MM.1S (cell line): ENCODE results near the gene MAGOHB.

Experiments
- CTCF ChIP-seq: fragments of 300-600 bp; sonication (generic); IDR thresholded peaks from 2 replicates; pipeline ENCODE4 v1.5.1; 2016; ENCODE audit warnings: antibody characterized with exemption, low read length, mixed read lengths
- EZH2 ChIP-seq: fragments of 300-600 bp; sonication (generic); optimal IDR thresholded peaks from 2 replicates; pipeline ENCODE3; 2017; ENCODE audit warnings: low read depth, mild to moderate bottlenecking, antibody characterized with exemption, low read length, mixed read lengths
- EZH2phosphoT487 ChIP-seq: fragments of 300-600 bp; sonication (generic); IDR thresholded peaks from 2 replicates; pipeline ENCODE4 v1.6.1; 2018; ENCODE audit warnings: antibody characterized with exemption, low read length

GRCh38 chr12:10558301-10558700, 55.1 kb downstream of the MAGOHB start:
- TF ChIP-seq CTCF = no peak
- no peak for TF ChIP-seq EZH2
- no peak for TF ChIP-seq EZH2phosphoT487
